AG09319 (cell line): ENCODE measurements around the gene STAG1.

Source experiments
- DNase-seq: peaks from one replicate; pipeline ENCODE4 v3.0.0-alpha.2; 2010; ENCODE audit warnings: low read depth; ENCODE audit errors: extremely low read depth
- TF ChIP-seq, protein P1 (sequence below): IDR thresholded peaks from 2 replicates; pipeline ENCODE4 v1.5.1; 2011; ENCODE audit warnings: low read depth, mild to moderate bottlenecking, inconsistent platforms, low read length, moderate library complexity

Gene STAG1

DNA sequence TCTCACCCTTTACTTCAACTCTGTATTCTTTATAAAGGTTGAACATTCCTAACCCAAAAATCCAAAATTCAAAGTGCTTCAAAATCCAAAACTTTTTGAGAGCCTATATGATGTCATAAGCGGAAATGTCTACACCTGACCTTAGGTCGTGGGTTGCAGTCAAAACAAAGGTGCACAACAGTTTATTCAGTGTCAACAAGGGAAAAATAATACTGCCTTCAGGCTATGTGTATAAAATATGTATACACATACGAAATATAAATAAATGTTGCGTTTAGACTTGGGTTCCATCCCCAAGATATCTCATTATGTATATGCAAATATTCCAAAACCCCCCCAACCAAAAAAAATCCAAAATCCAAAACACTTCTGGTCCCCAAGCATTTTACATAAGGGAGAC is 90.9 kb downstream of the STAG1 start:
- DNase-seq: no peak
- TF ChIP-seq, protein P1, sequence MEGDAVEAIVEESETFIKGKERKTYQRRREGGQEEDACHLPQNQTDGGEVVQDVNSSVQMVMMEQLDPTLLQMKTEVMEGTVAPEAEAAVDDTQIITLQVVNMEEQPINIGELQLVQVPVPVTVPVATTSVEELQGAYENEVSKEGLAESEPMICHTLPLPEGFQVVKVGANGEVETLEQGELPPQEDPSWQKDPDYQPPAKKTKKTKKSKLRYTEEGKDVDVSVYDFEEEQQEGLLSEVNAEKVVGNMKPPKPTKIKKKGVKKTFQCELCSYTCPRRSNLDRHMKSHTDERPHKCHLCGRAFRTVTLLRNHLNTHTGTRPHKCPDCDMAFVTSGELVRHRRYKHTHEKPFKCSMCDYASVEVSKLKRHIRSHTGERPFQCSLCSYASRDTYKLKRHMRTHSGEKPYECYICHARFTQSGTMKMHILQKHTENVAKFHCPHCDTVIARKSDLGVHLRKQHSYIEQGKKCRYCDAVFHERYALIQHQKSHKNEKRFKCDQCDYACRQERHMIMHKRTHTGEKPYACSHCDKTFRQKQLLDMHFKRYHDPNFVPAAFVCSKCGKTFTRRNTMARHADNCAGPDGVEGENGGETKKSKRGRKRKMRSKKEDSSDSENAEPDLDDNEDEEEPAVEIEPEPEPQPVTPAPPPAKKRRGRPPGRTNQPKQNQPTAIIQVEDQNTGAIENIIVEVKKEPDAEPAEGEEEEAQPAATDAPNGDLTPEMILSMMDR: no peak

DNA sequence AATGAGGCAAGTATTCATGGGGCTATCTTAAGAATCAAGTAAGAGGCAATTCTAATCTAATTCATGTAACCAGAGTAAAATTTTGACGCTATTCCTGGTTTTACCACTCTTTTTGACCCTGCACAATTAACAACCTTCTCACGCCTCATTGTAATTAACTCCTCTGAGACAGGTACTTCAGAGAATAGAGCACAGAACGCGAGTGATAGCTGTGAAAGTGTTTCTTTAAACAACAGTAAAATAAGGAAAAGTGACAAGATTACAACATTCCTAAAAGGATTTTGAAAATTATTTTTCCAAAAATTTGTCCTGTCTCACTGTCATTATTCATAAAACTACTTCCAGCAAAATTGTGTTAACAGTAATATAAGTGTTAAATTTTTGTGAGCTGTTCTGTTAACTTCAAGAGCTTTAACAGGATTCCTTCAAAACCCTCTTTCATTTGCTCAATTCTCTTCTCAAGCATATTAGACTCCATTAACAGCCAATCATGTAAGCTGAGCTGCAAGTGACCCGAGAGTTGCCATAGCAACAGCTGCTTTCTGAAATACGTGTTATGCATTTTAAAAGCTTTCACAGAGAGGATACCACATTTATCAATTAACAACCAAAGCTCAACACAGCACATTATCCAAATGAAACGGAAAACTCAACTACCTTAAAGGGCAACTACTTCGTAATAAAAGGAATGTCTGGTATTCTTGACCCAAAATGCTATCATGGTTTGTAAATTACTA is 93.1 kb downstream of the STAG1 start:
- TF ChIP-seq, protein P1: no peak
- peak; percentile 68 for DNase-seq

DNA sequence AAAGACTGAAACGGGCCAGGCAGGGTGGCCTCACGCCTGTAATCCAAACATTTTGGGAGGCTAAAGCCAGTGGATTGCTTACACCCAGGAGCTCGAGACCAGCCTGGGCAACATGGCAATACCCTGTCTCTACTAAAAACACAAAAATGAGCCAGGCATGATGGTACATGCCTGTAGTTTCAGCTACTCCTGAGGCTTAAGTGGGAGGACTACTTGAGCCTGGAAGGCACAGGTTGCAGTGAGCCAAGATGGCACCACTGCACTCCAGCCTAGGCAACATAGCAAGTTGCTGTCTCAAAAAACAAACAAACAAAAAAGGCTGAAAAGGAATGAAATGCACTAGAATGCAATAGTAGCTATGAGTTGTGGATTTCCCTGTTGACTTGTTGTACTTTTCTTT is 94.7 kb downstream of the STAG1 start:
- DNase-seq: no peak
- TF ChIP-seq, protein P1: no peak

DNA sequence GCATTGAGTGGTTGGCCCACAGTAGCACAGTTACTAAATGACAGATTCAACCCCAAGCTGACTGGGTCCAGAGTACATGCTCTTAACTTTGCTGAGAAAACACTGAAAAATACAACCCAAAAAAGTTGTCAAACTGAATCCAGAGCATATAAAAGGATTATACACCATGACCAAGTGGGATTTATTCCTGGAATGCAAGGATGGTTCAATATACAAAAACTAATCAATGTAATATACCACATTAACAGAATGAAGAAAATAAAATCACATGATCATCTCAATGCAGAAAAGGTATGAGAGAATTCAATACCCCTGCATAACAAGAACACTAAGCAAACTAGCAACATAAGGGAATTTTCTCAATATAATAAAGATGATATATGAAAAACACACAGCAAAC is 98.5 kb downstream of the STAG1 start:
- DNase-seq: no peak
- TF ChIP-seq, protein P1: no peak

DNA sequence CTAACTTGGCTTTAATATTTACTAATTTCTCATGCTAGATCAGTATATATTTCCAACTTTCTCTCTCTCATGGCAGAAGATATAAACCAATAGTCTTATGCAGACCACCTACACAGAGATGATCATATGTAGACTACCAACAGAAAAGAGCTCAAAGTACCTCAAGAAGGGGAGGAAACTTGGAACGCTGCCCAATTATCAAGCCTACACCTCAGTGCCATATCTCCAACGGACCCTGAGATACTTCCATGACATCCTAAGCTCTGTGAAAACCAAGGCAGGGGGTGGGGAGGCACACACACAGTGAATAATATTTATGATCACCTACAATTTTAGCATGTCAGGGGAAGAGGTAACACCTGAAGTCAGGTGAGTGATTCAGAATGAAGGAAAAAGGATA is 100.6 kb downstream of the STAG1 start:
- TF ChIP-seq, protein P1: no peak
- DNase-seq: no peak

DNA sequence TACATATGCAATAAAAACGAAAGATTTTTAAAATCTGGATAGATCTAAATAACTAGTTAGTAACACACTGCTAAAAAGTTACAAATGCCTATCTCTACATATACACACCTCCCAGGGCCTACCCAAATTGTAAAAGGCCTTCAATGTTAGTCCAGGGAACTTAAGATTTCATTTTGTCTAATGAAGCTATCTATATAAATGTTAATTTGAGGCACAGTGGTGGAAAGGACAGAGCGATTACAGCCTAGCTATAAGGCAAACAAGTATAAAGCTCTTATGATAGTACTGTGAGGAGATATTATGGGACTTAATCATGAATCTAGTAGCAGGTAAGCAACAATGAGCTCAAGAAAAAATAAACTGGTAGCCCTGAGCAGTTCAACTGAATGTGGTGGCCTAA is 101.7 kb downstream of the STAG1 start:
- DNase-seq: no peak
- TF ChIP-seq, protein P1: no peak

DNA sequence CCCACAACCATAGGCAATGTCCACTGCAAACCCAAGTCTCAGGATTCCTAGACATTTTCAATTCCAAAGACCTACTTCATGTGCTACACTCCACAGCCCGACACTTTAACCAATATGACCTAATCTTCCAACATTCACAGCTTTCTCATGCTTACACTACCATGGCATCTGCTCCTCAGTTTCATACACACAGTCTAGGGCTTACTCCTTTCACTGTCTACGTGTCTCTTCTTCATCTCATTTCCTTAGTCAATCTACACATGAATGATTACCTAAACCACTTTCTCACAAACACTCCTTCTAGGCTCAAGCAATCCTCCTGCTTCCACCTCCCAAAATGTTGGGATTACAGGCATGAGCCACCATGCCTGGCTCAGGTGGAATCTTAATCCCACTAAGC is 106.3 kb downstream of the STAG1 start:
- TF ChIP-seq, protein P1: no peak
- no peak for DNase-seq
